GM23338 (cell line): ENCODE measurements around the gene AGPAT3. TPM values are rescaled to one million over a fixed set of nuclear protein-coding genes. Genes with fewer than 3 reads are reported as not detected.

Experiments
- ATAC-seq: fragments of 200-7000 bp; cut with Tn5 transposase; 3 replicates; pipeline ENCODE4 v1.9.1; 2020
- DNase-seq: peaks from one replicate; pipeline ENCODE4 v3.0.0-alpha.2; 2015; ENCODE audit warnings: low spot score
- H2AFZ ChIP-seq: fragments of 200-600 bp; sonication (generic); 2 replicates; pipeline ENCODE4 v1.8.0; 2016; ENCODE audit warnings: antibody characterized with exemption, mild to moderate bottlenecking, moderate library complexity
- H3F3A ChIP-seq: fragments of 200-600 bp; sonication (generic); replicated peaks from 2 replicates; pipeline ENCODE4 v1.8.0; 2017; ENCODE audit warnings: antibody characterized with exemption, mixed run types, low read depth
- H3K27ac ChIP-seq: fragments of 200-600 bp; sonication (generic); 2 replicates; pipeline ENCODE4 v1.6.1; 2016; ENCODE audit warnings: low read depth
- H3K27me3 ChIP-seq: fragments of 200-600 bp; sonication (generic); 2 replicates; pipeline ENCODE4 v1.8.0; 2016; ENCODE audit warnings: mild to moderate bottlenecking, mixed run types, moderate library complexity; ENCODE audit not compliant: insufficient read depth
- H3K36me3 ChIP-seq: fragments of 200-600 bp; sonication (generic); 2 replicates; pipeline ENCODE4 v1.8.0; 2016; ENCODE audit warnings: mild to moderate bottlenecking; ENCODE audit not compliant: insufficient read depth
- H3K4me1 ChIP-seq: fragments of 200-600 bp; sonication (generic); 2 replicates; pipeline ENCODE4 v1.8.0; 2016; ENCODE audit warnings: mild to moderate bottlenecking, moderate library complexity; ENCODE audit not compliant: insufficient read depth
- H3K4me2 ChIP-seq: fragments of 200-600 bp; sonication (generic); 2 replicates; pipeline ENCODE4 v1.7.1; 2017; ENCODE audit warnings: mixed run types
- H3K4me3 ChIP-seq: fragments of 200-600 bp; sonication (generic); 2 replicates; pipeline ENCODE4 v1.6.1; 2016; ENCODE audit warnings: mixed run types
- H3K79me2 ChIP-seq: fragments of 200-600 bp; sonication (generic); replicated peaks from 2 replicates; pipeline ENCODE4 v1.8.0; 2017; ENCODE audit warnings: mild to moderate bottlenecking; ENCODE audit not compliant: insufficient read depth
- H3K9me2 ChIP-seq: fragments of 200-600 bp; sonication (generic); 2 replicates; pipeline ENCODE4 v1.8.0; 2017; ENCODE audit not compliant: insufficient read depth
- H4K20me1 ChIP-seq: fragments of 200-600 bp; sonication (generic); replicated peaks from 2 replicates; pipeline ENCODE4 v1.8.0; 2017; ENCODE audit warnings: mild to moderate bottlenecking; ENCODE audit not compliant: insufficient read depth
- H3K27ac Mint-ChIP-seq: 2 replicates; pipeline ENCODE4 v1.8.0; 2020; ENCODE audit warnings: inconsistent platforms, mild to moderate bottlenecking, moderate library complexity, mixed read lengths
- H3K27me3 Mint-ChIP-seq: 3 replicates; pipeline ENCODE4 v1.8.0; 2022; ENCODE audit warnings: low read depth, mild to moderate bottlenecking, moderate library complexity, mixed read lengths, inconsistent platforms; ENCODE audit not compliant: insufficient read depth, poor library complexity
- H3K36me3 Mint-ChIP-seq: 3 replicates; pipeline ENCODE4 v1.8.0; 2021; ENCODE audit warnings: low read depth, mild to moderate bottlenecking, inconsistent platforms, moderate library complexity, mixed read lengths
- H3K4me1 Mint-ChIP-seq: 3 replicates; pipeline ENCODE4 v1.8.0; 2020; ENCODE audit warnings: mild to moderate bottlenecking, inconsistent platforms, mixed read lengths
- H3K4me3 Mint-ChIP-seq: 3 replicates; pipeline ENCODE4 v1.8.0; 2021; ENCODE audit warnings: moderate library complexity, mild to moderate bottlenecking, inconsistent platforms, mixed read lengths
- H3K9me3 Mint-ChIP-seq: 3 replicates; pipeline ENCODE4 v1.8.0; 2020; ENCODE audit warnings: moderate library complexity, mild to moderate bottlenecking, inconsistent platforms, mixed read lengths
- CREB1 ChIP-seq: fragments of 250-450 bp; sonication (Bioruptor Pico); IDR thresholded peaks from 2 replicates; pipeline ENCODE4 v1.5.0; 2020; ENCODE audit warnings: low read depth, mild to moderate bottlenecking, moderate library complexity
- CTCF ChIP-seq, 2 experiments: fragments of 200-600 bp in 1 of 2; sonication (generic) in 1 of 2; conservative IDR thresholded peaks; 2 replicates each; pipeline versions ENCODE4 v1.5.1 to v1.6.1; 2016 to 2017; ENCODE audit warnings: antibody characterized with exemption in 2 of 2, low read depth in 2 of 2, mild to moderate bottlenecking in 2 of 2, moderate library complexity in 1 of 2
- ETS1 ChIP-seq: IDR thresholded peaks from 2 replicates; pipeline ENCODE4 v1.6.1; 2016; ENCODE audit warnings: antibody characterized with exemption
- EZH2 ChIP-seq: fragments of 200-600 bp; sonication (generic); IDR thresholded peaks from one replicate; pipeline ENCODE4 v1.8.0; 2017; ENCODE audit warnings: antibody characterized with exemption, mild to moderate bottlenecking, low read depth; ENCODE audit not compliant: unreplicated experiment
- EZH2phosphoT487 ChIP-seq: fragments of 200-600 bp; sonication (generic); IDR thresholded peaks from one replicate; pipeline ENCODE4 v1.8.1; 2018; ENCODE audit warnings: antibody characterized with exemption; ENCODE audit not compliant: unreplicated experiment
- JUNB ChIP-seq: IDR thresholded peaks from one replicate; pipeline ENCODE4 v1.6.1; 2016; ENCODE audit warnings: antibody characterized with exemption; ENCODE audit not compliant: unreplicated experiment
- NANOG ChIP-seq: IDR thresholded peaks from 2 replicates; pipeline ENCODE4 v1.6.1; 2016; ENCODE audit warnings: antibody characterized with exemption, borderline replicate concordance
- POLR2AphosphoS5 ChIP-seq: IDR thresholded peaks from 2 replicates; pipeline ENCODE4 v1.6.1; 2016; ENCODE audit warnings: antibody characterized with exemption, low read depth
- STAT1 ChIP-seq: IDR thresholded peaks from one replicate; pipeline ENCODE4 v1.6.1; 2016; ENCODE audit warnings: antibody characterized with exemption; ENCODE audit not compliant: unreplicated experiment
- ZNF114 ChIP-seq: fragments of 250-450 bp; sonication (Bioruptor Pico); IDR thresholded peaks from 2 replicates; pipeline ENCODE4 v1.5.0; 2020; ENCODE audit warnings: mild to moderate bottlenecking, moderate library complexity
- ZNF331 ChIP-seq: fragments of 250-450 bp; sonication (Bioruptor Pico); IDR thresholded peaks from 2 replicates; pipeline ENCODE4 v1.5.0; 2020; ENCODE audit warnings: low read depth, mild to moderate bottlenecking, moderate library complexity
- ZNF462 ChIP-seq: fragments of 250-450 bp; sonication (Bioruptor Pico); IDR thresholded peaks from 2 replicates; pipeline ENCODE4 v1.5.0; 2020; ENCODE audit warnings: mild to moderate bottlenecking, moderate library complexity
- polyA plus RNA-seq: library from polyadenylated mRNA; unstranded; fragments of >200 nt; fragmentation: Nextera tagmentation; extraction: Ambion mirVana; gene quantifications from 2 replicates; pipeline ENCODE4 v1.2.1, GENCODE V29; 2016
- total RNA-seq: library from RNA; depleted of rRNA; stranded (reverse); fragments of >200 nt; shearing (Covaris generic); gene quantifications from 2 replicates; pipeline ENCODE4 v1.2.3, GENCODE V29; 2014
- TF ChIP-seq, protein P1 (sequence below): IDR thresholded peaks from one replicate; pipeline ENCODE4 v1.6.1; 2018; ENCODE audit warnings: antibody characterized with exemption; ENCODE audit not compliant: unreplicated experiment

The AGPAT3 gene
- total and polyA plus RNA-seq, 2 experiments from 2014 or later: 2.1 to 6.1 TPM

DNA sequence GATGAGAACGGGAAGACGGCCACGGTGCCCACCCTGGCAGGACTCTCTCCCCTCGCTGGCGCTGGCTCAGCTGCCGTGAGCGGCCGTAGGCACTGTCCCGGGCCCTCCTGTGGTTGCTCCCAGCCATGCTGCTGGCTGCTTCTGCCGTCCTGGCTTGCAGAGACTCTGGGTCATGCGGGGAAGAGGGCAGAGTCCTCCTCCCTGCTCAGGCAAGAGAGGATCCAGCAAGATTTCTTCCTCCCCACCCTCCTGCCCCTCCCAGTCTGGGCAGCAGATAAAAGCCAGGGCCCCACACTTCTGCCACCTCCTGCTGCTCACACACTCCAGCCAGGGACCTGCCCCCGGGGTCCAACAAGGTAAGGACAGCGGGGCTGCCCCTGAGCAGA, 60.1 kb downstream of the AGPAT3 start:
- no peaks in the 10 kb centered on the region for H3K36me3 ChIP-seq
- Mint-ChIP-seq H3K4me1 (peaks cover 35% of the 10 kb centered on the region), H3K4me3 (no peak overlapping the region), H3K36me3 (no peaks in the 10 kb centered on the region), H3K27ac (peak overlapping the region; percentile 59), H3K27me3 (peaks cover 33% of the 10 kb centered on the region), H3K9me3 (no peaks in the 10 kb centered on the region; the same call in 2 of the 3 replicates)
- DNase-seq (no peak), ATAC-seq (peak; percentile 33)
- H4K20me1 ChIP-seq: no peaks in the 10 kb centered on the region
- no peak overlapping the region for H3K27ac ChIP-seq
- no peaks in the 10 kb centered on the region for H3K27me3 ChIP-seq
- H3K79me2 ChIP-seq: no peaks in the 10 kb centered on the region
- H3F3A ChIP-seq: 0 out of 2 replicates have a peak, but pooled peaks cover 4% of the 10 kb centered on the region
- TF ChIP-seq ETS1 (no peak), EZH2 (no peak), ZNF114 (no peak), ZNF331 (CRISPR knock-in tag) (no peak), NANOG (no peak), STAT1 (no peak), POLR2AphosphoS5 (no peak), CTCF (conservative IDR thresholded peaks at IDR 0.05; ENCODE audit: low read depth in 2 of 2) (no peak), ZNF462 (no peak), EZH2phosphoT487 (no peak), JUNB (no peak), CREB1 (CRISPR knock-in tag) (no peak)
- TF ChIP-seq, protein P1, sequence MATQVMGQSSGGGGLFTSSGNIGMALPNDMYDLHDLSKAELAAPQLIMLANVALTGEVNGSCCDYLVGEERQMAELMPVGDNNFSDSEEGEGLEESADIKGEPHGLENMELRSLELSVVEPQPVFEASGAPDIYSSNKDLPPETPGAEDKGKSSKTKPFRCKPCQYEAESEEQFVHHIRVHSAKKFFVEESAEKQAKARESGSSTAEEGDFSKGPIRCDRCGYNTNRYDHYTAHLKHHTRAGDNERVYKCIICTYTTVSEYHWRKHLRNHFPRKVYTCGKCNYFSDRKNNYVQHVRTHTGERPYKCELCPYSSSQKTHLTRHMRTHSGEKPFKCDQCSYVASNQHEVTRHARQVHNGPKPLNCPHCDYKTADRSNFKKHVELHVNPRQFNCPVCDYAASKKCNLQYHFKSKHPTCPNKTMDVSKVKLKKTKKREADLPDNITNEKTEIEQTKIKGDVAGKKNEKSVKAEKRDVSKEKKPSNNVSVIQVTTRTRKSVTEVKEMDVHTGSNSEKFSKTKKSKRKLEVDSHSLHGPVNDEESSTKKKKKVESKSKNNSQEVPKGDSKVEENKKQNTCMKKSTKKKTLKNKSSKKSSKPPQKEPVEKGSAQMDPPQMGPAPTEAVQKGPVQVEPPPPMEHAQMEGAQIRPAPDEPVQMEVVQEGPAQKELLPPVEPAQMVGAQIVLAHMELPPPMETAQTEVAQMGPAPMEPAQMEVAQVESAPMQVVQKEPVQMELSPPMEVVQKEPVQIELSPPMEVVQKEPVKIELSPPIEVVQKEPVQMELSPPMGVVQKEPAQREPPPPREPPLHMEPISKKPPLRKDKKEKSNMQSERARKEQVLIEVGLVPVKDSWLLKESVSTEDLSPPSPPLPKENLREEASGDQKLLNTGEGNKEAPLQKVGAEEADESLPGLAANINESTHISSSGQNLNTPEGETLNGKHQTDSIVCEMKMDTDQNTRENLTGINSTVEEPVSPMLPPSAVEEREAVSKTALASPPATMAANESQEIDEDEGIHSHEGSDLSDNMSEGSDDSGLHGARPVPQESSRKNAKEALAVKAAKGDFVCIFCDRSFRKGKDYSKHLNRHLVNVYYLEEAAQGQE: no peak
- no peak overlapping the region for H3K4me2 ChIP-seq
- H3K4me1 ChIP-seq: peaks cover 5% of the 10 kb centered on the region
- H2AFZ ChIP-seq: no peak overlapping the region
- no peaks in the 10 kb centered on the region for H3K9me2 ChIP-seq
- H3K4me3 ChIP-seq: no peak overlapping the region
